MCF 10A (cell line): ENCODE results near the gene MAP3K7CL. TPM values are rescaled to one million over a fixed set of nuclear protein-coding genes. Genes with fewer than 3 reads are reported as not detected.
A peak's percentile ranks its signal among the peaks of the same experiment; 100 is the strongest.

Experiments
- BruUV-seq: library from RNA; stranded (reverse); fragments of 400-500 nt; replicated peaks from 2 replicates; lab custom pipeline; 2021; lab: Mats Ljungman, UMichigan
- CTCF ChIA-PET: fragments of 300-600 bp; sonication (Branson Sonifier 250); formaldehyde crosslinking; extraction: SDS; loops from one replicate; lab custom pipeline; 2021; ENCODE audit warnings: antibody characterized with exemption, inconsistent platforms; lab: Yijun Ruan, JAX
- POLR2A ChIA-PET: fragments of 300-600, 350-650 bp; sonication (Branson Sonifier 250); formaldehyde crosslinking; extraction: SDS; loops from one replicate; lab custom pipeline; 2020; ENCODE audit warnings: antibody characterized with exemption, inconsistent platforms; lab: Yijun Ruan, JAX
- DNase-seq: peaks from one replicate; pipeline ENCODE4 v3.0.0-alpha.2; 2018; ENCODE audit not compliant: unreplicated experiment
- H3K27ac Mint-ChIP-seq: one replicate; pipeline ENCODE4 v1.8.0; 2022; ENCODE audit warnings: mild to moderate bottlenecking, low read depth, mixed read lengths; ENCODE audit not compliant: unreplicated experiment
- H3K27me3 Mint-ChIP-seq: one replicate; pipeline ENCODE4 v1.8.0; 2022; ENCODE audit warnings: mixed read lengths; ENCODE audit not compliant: insufficient read depth, unreplicated experiment
- H3K36me3 Mint-ChIP-seq: one replicate; pipeline ENCODE4 v1.8.0; 2022; ENCODE audit warnings: mild to moderate bottlenecking, moderate library complexity, mixed read lengths; ENCODE audit not compliant: insufficient read depth, unreplicated experiment
- H3K4me1 Mint-ChIP-seq: one replicate; pipeline ENCODE4 v1.8.0; 2022; ENCODE audit warnings: mixed read lengths; ENCODE audit not compliant: insufficient read depth, unreplicated experiment
- H3K4me3 Mint-ChIP-seq: one replicate; pipeline ENCODE4 v1.8.0; 2022; ENCODE audit warnings: mild to moderate bottlenecking, moderate library complexity, mixed read lengths; ENCODE audit not compliant: unreplicated experiment
- H3K9me3 Mint-ChIP-seq: one replicate; pipeline ENCODE4 v1.8.0; 2022; ENCODE audit warnings: mixed read lengths; ENCODE audit not compliant: unreplicated experiment
- intact Hi-C: fragments of 100-400 bp; cut with micrococcal nuclease; formaldehyde crosslinking; loops from 2 replicates; pipeline ENCODE4 v1.14.1; 2022
- total RNA-seq: library from RNA; stranded (reverse); gene quantifications from 2 replicates; pipeline ENCODE4 v1.2.3, GENCODE V29; 2022
- TF ChIP-seq, protein P1 (sequence below): fragments of 200-600 bp; IDR thresholded peaks from one replicate; pipeline ENCODE4 v1.8.0; 2022; ENCODE audit warnings: antibody characterized with exemption, mild to moderate bottlenecking; ENCODE audit not compliant: unreplicated experiment

MAP3K7CL gene
- total RNA-seq, 1 experiment from 2014 or later, result 4.9 TPM

DNA sequence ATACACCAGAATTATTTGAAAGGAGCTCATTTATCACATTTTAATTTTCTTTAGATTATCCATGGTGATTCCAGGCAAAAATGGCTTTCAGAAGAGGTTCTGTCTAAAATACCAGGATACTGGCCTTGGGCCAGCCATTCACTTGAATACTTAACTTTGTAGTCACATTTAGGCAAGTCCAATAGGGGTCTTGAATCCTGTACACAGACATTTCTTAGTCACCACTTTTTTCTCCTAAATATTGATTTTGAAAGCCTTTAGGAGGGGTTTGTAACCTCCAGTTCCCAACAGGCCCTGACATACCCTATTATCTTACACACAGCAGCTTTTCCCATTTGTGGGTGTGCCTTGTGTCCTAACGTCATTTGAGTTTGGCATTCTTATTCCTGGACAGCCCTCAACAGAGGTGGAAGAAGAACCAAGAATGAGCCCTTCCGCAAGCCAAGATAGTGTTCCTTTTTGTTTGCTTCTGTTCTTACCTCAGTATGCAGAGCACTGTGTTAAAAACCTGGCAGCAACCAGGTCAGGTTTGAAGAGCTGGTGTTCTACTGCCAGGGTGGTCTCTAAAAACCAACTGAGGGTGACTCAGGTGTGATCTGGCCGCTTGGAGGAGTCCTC lies 19.5 kb downstream of the MAP3K7CL start:
- DNase-seq, result no peak
- Mint-ChIP-seq H3K36me3 (no peaks in the 10 kb centered on the region), H3K4me1 (peaks cover 42% of the 10 kb centered on the region), H3K4me3 (no peak overlapping the region), H3K27ac (peak overlapping the region; percentile 35), H3K9me3 (no peaks in the 10 kb centered on the region), H3K27me3 (no peaks in the 10 kb centered on the region)
- no TSS peak for BruUV-seq
- intact Hi-C loops, result loop anchor here (5.0 kb wide), 1 partner anchor 58 kb away; no protein-coding TSS in a partner anchor
- ChIA-PET CTCF (interaction anchor here (0.6 to 3.0 kb wide), 6 partner anchors 14 to 222 kb away, joined by 3 to 15 read pairs (median 3); no protein-coding TSS in a partner anchor), POLR2A (interaction anchor here (0.7 to 8.0 kb wide), 10 partner anchors 13 to 198 kb away, joined by 3 to 73 read pairs (median 6); partner anchors contain the start of gene CCT8)
- TF ChIP-seq, protein P1, sequence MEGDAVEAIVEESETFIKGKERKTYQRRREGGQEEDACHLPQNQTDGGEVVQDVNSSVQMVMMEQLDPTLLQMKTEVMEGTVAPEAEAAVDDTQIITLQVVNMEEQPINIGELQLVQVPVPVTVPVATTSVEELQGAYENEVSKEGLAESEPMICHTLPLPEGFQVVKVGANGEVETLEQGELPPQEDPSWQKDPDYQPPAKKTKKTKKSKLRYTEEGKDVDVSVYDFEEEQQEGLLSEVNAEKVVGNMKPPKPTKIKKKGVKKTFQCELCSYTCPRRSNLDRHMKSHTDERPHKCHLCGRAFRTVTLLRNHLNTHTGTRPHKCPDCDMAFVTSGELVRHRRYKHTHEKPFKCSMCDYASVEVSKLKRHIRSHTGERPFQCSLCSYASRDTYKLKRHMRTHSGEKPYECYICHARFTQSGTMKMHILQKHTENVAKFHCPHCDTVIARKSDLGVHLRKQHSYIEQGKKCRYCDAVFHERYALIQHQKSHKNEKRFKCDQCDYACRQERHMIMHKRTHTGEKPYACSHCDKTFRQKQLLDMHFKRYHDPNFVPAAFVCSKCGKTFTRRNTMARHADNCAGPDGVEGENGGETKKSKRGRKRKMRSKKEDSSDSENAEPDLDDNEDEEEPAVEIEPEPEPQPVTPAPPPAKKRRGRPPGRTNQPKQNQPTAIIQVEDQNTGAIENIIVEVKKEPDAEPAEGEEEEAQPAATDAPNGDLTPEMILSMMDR, result no peak

DNA sequence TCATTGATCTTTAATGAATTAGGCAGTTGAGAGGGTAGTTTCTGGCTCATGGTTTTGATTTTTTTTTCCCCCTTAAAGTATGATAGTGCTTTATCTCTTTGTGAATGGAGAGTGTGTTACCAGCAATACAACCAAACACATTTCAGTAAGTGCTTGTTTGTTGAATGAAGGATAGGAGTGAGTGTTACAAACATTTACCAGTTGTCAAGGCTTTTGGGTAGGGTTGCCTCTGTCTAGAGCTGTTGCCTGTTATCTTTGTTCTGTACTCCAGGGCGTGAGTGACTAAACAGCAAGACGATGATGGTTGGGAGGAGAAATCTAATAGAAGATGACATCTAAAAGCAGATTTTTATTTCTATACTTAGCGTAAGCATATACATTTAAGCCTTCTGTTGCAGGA lies 21.5 kb downstream of the MAP3K7CL start:
- CTCF ChIA-PET, result interaction anchor here (0.7 to 5.4 kb wide), 4 partner anchors 12 to 148 kb away, joined by 4 to 44 read pairs (median 6); no protein-coding TSS in a partner anchor
- BruUV-seq, result no TSS peak
- no peak for DNase-seq
- Mint-ChIP-seq H3K4me3 (no peak overlapping the region), H3K9me3 (no peaks in the 10 kb centered on the region), H3K27ac (peak overlapping the region; percentile 29), H3K27me3 (no peaks in the 10 kb centered on the region), H3K4me1 (peaks cover 30% of the 10 kb centered on the region), H3K36me3 (no peaks in the 10 kb centered on the region)
- intact Hi-C loops, result no loop called here
- POLR2A ChIA-PET, result interaction anchor here (1.0 to 8.0 kb wide), 11 partner anchors 7 to 150 kb away, joined by 3 to 73 read pairs (median 11); partner anchors contain the start of gene CCT8
- TF ChIP-seq, protein P1, result no peak

DNA sequence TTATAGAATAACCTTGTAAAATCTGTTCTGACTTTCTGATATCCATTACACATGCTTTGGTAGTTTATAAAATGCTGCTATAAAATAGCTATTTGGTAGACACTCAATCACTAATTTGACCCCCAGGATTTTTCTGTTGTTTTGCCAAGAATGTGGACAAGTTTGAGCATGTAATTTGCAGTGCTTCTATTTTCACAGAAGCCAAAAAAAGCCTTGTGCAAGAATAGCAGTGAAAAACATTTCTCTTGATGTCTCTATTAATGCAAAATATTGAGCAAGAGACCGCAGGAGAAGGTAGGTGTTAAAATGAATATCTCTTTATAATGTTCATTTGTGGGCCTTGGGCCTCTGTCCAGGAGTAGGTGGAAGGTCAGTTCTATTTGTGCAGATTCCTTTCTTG lies 22.5 kb downstream of the MAP3K7CL start:
- TF ChIP-seq, protein P1, result no peak
- H3K9me3 Mint-ChIP-seq, result no peaks in the 10 kb centered on the region
- H3K27me3 Mint-ChIP-seq, result no peaks in the 10 kb centered on the region
- ChIA-PET POLR2A (interaction anchor here (0.7 to 8.0 kb wide), 20 partner anchors 8 to 793 kb away, joined by 3 to 73 read pairs (median 6); partner anchors contain the start of genes CCT8 and MAP3K7CL), CTCF (interaction anchor here (0.6 to 5.4 kb wide), 7 partner anchors 11 to 705 kb away, joined by 3 to 44 read pairs (median 4); no protein-coding TSS in a partner anchor)
- H3K36me3 Mint-ChIP-seq, result no peaks in the 10 kb centered on the region
- peak overlapping the region; percentile 8 for H3K27ac Mint-ChIP-seq
- intact Hi-C loops, result no loop called here
- no TSS peak for BruUV-seq
- no peak overlapping the region for H3K4me3 Mint-ChIP-seq
- peaks cover 30% of the 10 kb centered on the region for H3K4me1 Mint-ChIP-seq
- DNase-seq, result peak; percentile 77

DNA sequence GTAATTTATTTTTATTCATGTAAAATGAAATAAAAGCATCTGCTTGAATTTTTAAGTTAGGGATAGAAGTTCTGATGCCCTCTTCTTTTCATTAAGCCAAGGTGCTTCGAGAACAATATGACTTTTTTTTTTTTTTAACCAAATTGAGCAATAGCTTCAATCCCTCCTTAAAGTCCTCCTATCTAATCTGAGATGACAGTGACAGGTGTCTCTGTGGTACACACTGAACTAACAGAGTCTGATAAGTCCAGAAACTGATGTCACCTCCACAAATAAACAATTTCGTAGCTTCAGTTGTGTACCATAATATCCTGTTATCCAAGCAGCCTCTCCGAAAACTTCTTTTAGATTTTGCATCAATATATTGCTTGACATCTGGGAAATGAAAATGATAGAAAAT lies 23.8 kb downstream of the MAP3K7CL start:
- CTCF ChIA-PET, result interaction anchor here (1.0 to 5.4 kb wide), 3 partner anchors 10 to 64 kb away, joined by 4 to 44 read pairs (median 9); no protein-coding TSS in a partner anchor
- Mint-ChIP-seq H3K4me3 (no peak overlapping the region), H3K27ac (no peak overlapping the region), H3K4me1 (peaks cover 30% of the 10 kb centered on the region), H3K9me3 (no peaks in the 10 kb centered on the region), H3K27me3 (no peaks in the 10 kb centered on the region), H3K36me3 (no peaks in the 10 kb centered on the region)
- BruUV-seq, result no TSS peak
- POLR2A ChIA-PET, result interaction anchor here (0.6 to 8.0 kb wide), 12 partner anchors 9 to 147 kb away, joined by 3 to 73 read pairs (median 12); partner anchors contain the start of gene CCT8
- DNase-seq, result no peak
- TF ChIP-seq, protein P1, result no peak
- intact Hi-C loops, result no loop called here
